Measurements from ENCODE around the gene ICE2. TPM values are rescaled to one million over a fixed set of nuclear protein-coding genes. Genes with fewer than 3 reads are reported as not detected.

ICE2 gene
- total RNA-seq, 1 experiment from 2014 or later, result 42.3 TPM

- H3K4me1 ChIP-seq, result peaks cover 83% of the 10 kb centered on the region
- intact Hi-C loops (cut with micrococcal nuclease; ENCODE audit: unreplicated experiment), result no loop called here
- no peak for TF ChIP-seq CTCF (IDR thresholded peaks at IDR 0.05; ENCODE audit: insufficient read depth in 1 of 2, low read depth in 1 of 2, low read length in 1 of 2, severe bottlenecking in 1 of 2, unreplicated experiment in 1 of 2)
- no peak for DNase-seq
- H3K4me3 Mint-ChIP-seq (ENCODE audit: unreplicated experiment), result peak overlapping the region; percentile 58
- CTCF ChIA-PET, result no interaction called here
- no TSS peak for BruUV-seq (replicated peaks)
- H3K4me3 ChIP-seq (ENCODE audit: low read depth, low read length), result no peak overlapping the region
- no peaks in the 10 kb centered on the region for H3K9me3 ChIP-seq
- peaks cover 75% of the 10 kb centered on the region for H3K4me1 Mint-ChIP-seq (ENCODE audit: low read depth, unreplicated experiment)
- POLR2A ChIA-PET, result no interaction called here
- H3K27me3 Mint-ChIP-seq (ENCODE audit: insufficient read depth, unreplicated experiment), result no peaks in the 10 kb centered on the region
- H3K9me3 Mint-ChIP-seq (ENCODE audit: unreplicated experiment), result no peaks in the 10 kb centered on the region
- H3K36me3 ChIP-seq (ENCODE audit: control insufficient read depth, insufficient read depth, low read length), result peaks cover 4% of the 10 kb centered on the region
- peak overlapping the region; percentile 76 for H3K27ac Mint-ChIP-seq (ENCODE audit: unreplicated experiment)
- peaks cover 98% of the 10 kb centered on the region for H3K36me3 Mint-ChIP-seq (ENCODE audit: insufficient read depth, unreplicated experiment)
- H3K27me3 ChIP-seq (replicated peaks; ENCODE audit: control insufficient read depth, insufficient read depth, low read length), result no peaks in the 10 kb centered on the region
These were observed 87.1 kb downstream of the ICE2 start for GRCh38 chr15:60391722-60392315.

GRCh38 chr15:60390871-60391501, 88.0 kb downstream of the ICE2 start:
- Mint-ChIP-seq H3K4me1 (ENCODE audit: low read depth, unreplicated experiment) (peaks cover 73% of the 10 kb centered on the region), H3K4me3 (ENCODE audit: unreplicated experiment) (peak overlapping the region; percentile 58), H3K36me3 (ENCODE audit: insufficient read depth, unreplicated experiment) (peaks cover 98% of the 10 kb centered on the region), H3K9me3 (ENCODE audit: unreplicated experiment) (no peaks in the 10 kb centered on the region), H3K27ac (ENCODE audit: unreplicated experiment) (peak overlapping the region; percentile 76), H3K27me3 (ENCODE audit: insufficient read depth, unreplicated experiment) (no peaks in the 10 kb centered on the region)
- H3K36me3 ChIP-seq (ENCODE audit: control insufficient read depth, insufficient read depth, low read length), result peaks cover 4% of the 10 kb centered on the region
- H3K27me3 ChIP-seq (replicated peaks; ENCODE audit: control insufficient read depth, insufficient read depth, low read length), result no peaks in the 10 kb centered on the region
- POLR2A ChIA-PET, result interaction anchor here (1.0 kb wide), 1 partner anchor 9 kb away, joined by 4 read pairs; no protein-coding TSS in a partner anchor
- DNase-seq, result peak in 1 of 2 experiments; percentile 39
- H3K4me1 ChIP-seq, result peaks cover 90% of the 10 kb centered on the region
- BruUV-seq (replicated peaks), result no TSS peak
- CTCF ChIA-PET, result no interaction called here
- no peak overlapping the region for H3K4me3 ChIP-seq (ENCODE audit: low read depth, low read length)
- TF ChIP-seq CTCF (IDR thresholded peaks at IDR 0.05; ENCODE audit: insufficient read depth in 1 of 2, low read depth in 1 of 2, low read length in 1 of 2, severe bottlenecking in 1 of 2, unreplicated experiment in 1 of 2), result no peak
- intact Hi-C loops (cut with micrococcal nuclease; ENCODE audit: unreplicated experiment), result no loop called here
- H3K9me3 ChIP-seq, result no peaks in the 10 kb centered on the region

- H3K36me3 ChIP-seq (ENCODE audit: control insufficient read depth, insufficient read depth, low read length), result peaks cover 3% of the 10 kb centered on the region; the same call in 1 of the 2 replicates
- POLR2A ChIA-PET, result interaction anchor here (1.0 kb wide), 1 partner anchor 9 kb away, joined by 4 read pairs; no protein-coding TSS in a partner anchor
- H3K4me3 ChIP-seq (ENCODE audit: low read depth, low read length), result no peak overlapping the region
- no peaks in the 10 kb centered on the region for H3K27me3 ChIP-seq (replicated peaks; ENCODE audit: control insufficient read depth, insufficient read depth, low read length)
- Mint-ChIP-seq H3K4me3 (ENCODE audit: unreplicated experiment) (peak overlapping the region; percentile 12), H3K4me1 (ENCODE audit: low read depth, unreplicated experiment) (peaks cover 67% of the 10 kb centered on the region), H3K9me3 (ENCODE audit: unreplicated experiment) (no peaks in the 10 kb centered on the region), H3K27me3 (ENCODE audit: insufficient read depth, unreplicated experiment) (no peaks in the 10 kb centered on the region), H3K27ac (ENCODE audit: unreplicated experiment) (peak overlapping the region; percentile 76), H3K36me3 (ENCODE audit: insufficient read depth, unreplicated experiment) (peaks cover 98% of the 10 kb centered on the region)
- TF ChIP-seq CTCF (IDR thresholded peaks at IDR 0.05; ENCODE audit: insufficient read depth in 1 of 2, low read depth in 1 of 2, low read length in 1 of 2, severe bottlenecking in 1 of 2, unreplicated experiment in 1 of 2), result no peak
- no TSS peak for BruUV-seq (replicated peaks)
- CTCF ChIA-PET, result no interaction called here
- intact Hi-C loops (cut with micrococcal nuclease; ENCODE audit: unreplicated experiment), result no loop called here
- no peak for DNase-seq
- H3K4me1 ChIP-seq, result peaks cover 87% of the 10 kb centered on the region
- no peaks in the 10 kb centered on the region for H3K9me3 ChIP-seq
These were observed 88.7 kb downstream of the ICE2 start for GRCh38 chr15:60390231-60390630.
